OCI-M2 (cell line): ENCODE data around the gene CCNDBP1.
"Not testable (repeated sequence)": the region's sequence is repeated elsewhere in the genome, so short reads cannot be mapped to it uniquely, and the experiment has no call there.

Experiments
- DNase-seq: peaks from one replicate; lab custom pipeline; 2025; ENCODE audit not compliant: unreplicated experiment; lab: John Stamatoyannopoulos, UW

Gene CCNDBP1

DNA sequence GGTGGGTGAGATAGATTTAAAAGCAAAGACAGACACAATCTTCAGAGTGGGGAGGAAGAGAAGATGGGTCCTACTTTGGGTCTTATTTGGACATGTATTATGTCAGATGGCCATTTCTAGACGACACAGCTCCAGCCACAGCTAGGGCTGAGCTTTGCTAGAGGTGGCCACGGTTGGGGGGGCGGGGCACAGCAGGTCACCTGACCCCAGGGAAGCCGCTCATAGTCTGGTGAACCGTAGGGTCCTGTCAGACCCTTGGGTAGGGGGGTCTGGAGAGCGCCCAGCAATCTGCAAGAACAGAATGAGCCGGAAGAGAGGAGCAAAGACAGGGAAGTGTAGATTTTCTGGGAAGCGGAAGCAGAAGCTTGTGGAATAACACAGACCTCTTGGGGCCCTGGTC is 29.0 kb downstream of the CCNDBP1 start:
- DNase-seq = no peak

- no peak for DNase-seq
Observed at GRCh38 chr15:43214592-43215295, 29.5 kb downstream of the CCNDBP1 start.

DNA sequence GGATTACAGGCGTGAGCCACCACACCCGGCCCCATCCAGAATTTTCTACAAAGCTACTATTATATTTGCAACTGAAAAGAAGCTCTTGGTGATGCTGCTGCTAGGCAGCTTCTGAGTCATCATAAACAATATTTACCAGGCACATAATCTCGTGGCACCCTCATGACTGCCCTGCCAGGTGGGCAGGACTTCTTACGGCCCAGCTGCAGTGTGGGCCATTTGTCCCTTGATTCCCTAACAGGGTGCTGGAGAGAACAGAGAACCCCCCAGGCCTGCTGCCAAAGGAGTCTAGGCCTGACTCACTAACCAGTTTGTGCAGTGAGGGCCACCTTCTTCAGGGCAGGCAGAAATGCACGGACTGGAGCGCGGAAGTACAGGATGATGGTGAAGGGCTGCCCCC is 30.8 kb downstream of the CCNDBP1 start:
- DNase-seq = no peak

DNA sequence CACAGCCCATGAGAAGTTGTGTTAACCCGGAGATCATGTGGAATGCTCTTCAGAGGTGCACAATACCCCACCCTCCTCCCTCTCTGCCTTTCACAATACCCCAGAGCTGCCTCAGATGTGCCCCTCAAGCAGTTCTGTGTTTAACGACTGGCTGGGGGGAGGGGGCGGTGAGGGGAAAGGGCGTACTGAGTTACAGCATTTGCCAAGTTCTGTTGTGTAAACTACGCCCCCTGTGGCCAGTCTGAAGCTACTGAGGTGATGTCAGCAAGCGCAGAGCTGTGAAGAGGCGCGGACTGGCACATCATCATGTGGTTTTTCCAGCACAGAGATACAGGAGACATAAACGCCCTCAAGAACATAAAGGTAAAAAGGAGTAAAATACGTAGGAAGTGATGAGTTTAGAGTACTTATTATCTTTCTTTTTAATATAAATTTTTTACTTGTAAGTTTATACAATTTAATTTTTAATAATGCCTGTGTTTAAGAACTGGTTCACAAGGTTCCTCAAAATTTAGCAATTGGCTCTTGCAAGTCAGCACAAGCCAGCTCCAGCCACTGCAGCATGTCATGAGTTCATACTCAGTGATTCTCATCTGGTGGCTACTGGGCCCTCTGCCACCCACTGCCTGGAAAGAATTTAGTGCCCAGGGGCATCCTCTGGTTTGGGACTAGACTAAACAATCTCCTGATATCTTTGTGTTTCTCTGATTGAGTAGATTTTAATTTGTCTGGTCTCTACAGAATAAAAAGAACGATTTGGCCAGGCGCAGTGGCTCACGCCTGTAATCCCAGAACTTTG is 33.9 kb downstream of the CCNDBP1 start:
- no peak for DNase-seq

DNA sequence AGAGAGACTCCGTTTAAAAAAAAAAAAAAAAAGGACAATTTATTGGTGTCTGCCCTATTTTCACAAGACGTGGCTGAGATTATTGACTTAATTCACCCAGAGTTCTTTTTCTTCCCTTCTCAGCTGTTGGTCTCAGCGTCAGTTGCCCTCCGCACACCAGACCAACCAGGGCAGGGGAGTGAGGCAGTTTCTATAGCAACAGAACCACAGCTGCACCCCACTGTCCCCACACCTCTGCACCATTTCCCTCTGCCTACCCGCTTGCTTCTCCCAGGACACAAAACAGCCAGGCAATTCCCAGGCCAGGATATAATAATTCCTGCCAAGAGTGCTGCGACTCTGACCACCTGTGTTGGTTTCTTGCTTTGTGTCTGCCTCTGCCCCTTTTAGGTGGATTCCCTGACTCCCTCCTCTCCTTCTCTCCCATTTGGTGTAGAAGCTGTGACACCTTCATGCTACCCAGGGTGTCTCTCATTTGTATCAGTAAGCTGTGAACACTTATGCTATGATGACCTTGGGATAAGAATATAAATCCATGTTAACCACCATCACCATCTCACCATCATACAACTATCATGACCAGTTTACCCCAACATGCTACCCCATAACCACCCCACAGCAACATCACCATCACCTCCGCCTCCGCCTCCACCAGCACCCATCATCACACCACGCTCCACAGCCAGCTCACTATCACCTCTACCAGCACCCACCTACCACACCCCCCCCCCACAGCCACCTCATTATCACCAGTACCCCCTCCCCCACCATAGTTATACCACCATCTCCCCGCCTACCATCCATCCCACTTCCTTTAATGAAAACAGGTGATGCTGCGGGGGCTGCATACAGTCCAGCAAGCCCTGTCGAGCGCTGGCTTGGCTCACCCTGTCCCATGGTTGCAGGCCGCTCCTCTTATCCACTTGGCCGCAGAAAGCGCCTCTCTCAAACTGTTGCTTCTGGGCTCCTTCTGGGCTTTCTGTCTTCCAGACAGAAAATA is 35.0 kb downstream of the CCNDBP1 start:
- DNase-seq = peak; percentile 57

- DNase-seq = peak; percentile 57
Observed at GRCh38 chr15:43220991-43221403, 35.8 kb downstream of the CCNDBP1 start, which contains the start of gene EPB42. Gene EPB42, minus strand, starts transcription at chr15:43221018. Its CDS starts 193 bp downstream, at chr15:43220825.

- DNase-seq = no peak
Observed at GRCh38 chr15:43221422-43221821, 36.2 kb downstream of the CCNDBP1 start.

DNA sequence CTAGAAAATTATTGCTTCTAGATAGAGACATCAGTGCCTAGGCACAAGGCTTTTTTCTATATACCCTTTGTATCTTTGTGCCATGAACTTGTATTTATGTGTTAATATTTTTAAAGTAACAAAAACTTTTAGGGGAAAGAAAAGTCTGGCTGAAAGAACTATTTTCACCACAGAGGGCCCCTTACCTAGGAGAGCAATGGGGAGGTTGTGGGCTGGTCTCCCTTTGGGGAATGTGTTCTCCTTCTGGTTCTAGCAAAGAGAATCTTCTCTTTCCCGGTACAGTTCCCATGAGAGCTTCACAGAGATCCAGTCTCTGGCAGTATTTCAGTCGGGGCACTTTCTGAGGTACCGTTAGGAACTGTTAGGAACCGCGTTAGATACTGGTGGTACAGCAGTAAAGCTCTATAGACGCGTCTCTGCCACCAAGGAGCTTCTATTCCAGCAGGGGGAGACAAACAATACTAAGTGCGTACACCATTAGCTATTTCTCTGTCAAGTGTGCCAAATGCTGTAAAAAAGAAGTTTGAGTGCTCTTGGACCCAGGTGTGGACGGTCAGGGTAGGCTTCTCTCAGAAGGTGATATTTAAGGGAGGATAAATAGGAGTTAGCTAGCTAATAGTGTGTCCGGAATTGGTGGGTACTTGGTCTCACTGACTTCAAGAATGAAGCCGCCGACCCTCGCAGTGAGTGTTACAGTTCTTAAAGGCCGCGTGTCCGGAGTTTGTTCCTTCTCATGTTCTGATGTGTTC is 40.2 kb downstream of the CCNDBP1 start:
- no peak for DNase-seq

DNA sequence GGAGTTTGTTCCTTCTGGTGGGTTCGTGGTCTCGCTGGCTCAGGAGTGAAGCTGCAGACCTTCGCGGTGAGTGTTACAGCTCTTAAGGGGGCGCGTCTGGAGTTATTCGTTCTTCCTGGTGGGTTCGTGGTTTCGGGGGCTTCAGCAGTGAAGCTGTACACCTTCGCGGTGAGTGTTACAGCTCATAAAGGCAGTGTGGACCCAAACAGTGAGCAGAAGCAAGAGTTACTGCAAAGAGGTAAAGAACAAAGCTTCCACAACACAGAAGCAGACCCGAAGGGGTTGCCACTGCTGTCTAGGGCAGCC is 40.7 kb downstream of the CCNDBP1 start:
- not testable (repeated sequence) for DNase-seq

DNA sequence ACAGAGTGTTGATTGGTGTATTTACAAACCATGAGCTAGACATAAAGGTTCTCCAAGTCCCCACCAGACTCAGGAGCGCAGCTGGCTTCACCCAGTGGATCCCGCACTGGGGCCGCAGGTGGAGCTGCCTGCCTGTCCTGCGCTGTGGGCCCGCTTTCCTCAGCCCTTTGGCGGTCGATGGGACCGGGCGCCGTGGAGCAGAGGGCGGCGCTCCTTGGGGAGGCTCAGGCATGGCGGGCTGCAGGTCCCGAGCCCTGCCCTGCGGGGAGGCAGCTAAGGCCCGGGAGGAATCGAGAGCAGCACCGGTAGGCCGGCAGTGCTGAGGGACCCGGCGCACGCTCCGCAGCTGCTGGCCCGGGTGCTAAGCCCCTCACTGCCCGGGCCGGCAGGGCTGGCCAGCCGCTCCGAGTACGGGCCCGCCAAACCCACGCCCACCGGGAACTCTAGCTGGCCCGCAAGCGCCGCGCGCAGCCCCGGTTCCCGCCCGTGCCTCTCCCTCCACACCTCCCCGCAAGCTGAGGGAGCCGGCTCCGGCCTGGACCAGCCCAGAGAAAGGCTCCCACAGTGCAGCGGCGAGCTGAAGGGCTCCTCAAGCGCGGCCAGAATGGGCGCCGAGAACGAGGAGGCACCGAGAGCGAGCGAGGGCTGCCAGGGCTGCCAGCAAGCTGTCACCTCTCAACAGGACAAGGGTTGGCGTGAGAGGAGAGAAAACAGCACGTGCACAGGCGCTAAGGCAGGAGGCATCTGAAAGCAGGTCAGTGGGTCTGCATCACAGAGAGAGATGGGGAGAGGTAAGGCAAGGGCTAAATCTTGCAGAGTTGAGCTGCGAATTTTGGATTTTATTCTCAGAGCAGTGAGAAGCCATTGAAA is 41.5 kb downstream of the CCNDBP1 start:
- DNase-seq = no peak

- no peak for DNase-seq
Observed at GRCh38 chr15:43229977-43230376, 44.8 kb downstream of the CCNDBP1 start.

- no peak for DNase-seq
Observed at GRCh38 chr15:43230640-43231115, 45.5 kb downstream of the CCNDBP1 start.

GRCh38 chr15:43232289-43232874 is 47.2 kb downstream of the CCNDBP1 start:
- no peak for DNase-seq

DNA sequence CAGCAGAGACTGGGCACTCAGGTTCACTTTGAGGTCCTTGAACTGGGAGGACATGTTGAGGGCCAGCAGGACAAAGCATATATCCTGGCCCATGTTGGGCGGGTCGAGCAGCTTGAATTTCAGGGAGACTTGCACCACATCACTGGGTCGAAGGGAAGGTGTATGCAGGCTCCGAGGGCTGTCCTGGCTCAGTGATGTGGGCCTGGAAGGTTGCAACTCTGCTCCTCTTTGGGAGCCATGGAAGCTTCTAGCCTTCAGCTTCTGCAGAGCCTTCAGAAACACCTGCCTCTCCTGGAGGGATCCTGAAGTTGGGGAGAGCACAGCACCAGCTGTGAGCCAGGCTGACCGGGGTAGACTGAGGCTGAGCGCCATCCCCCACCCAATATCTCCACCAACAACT is 50.3 kb downstream of the CCNDBP1 start:
- DNase-seq = no peak

GRCh38 chr15:43237842-43238470 is 52.8 kb downstream of the CCNDBP1 start:
- no peak for DNase-seq

DNA sequence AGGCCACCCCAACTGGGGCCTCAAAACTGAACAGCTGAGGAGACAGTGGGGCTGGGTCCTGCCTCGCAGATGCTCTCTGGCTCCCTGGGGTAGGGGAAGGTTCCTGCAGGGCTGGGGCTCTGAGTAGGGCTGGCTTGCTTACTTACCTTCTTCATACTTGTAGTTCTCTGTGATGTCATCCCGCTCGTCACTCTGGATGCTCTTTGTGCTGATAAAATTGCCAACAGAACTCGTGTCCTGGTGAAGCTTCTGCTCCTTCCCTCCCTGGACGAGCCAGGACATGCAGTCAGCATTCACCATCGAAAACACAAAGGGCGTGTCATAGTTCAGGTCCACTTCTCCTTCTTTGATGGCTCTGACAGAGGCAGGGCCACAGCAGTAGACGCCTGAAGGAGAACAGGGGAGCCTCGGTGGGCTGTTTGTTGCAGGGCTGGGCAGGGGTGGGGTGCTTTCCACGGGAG is 53.5 kb downstream of the CCNDBP1 start:
- DNase-seq = no peak

DNA sequence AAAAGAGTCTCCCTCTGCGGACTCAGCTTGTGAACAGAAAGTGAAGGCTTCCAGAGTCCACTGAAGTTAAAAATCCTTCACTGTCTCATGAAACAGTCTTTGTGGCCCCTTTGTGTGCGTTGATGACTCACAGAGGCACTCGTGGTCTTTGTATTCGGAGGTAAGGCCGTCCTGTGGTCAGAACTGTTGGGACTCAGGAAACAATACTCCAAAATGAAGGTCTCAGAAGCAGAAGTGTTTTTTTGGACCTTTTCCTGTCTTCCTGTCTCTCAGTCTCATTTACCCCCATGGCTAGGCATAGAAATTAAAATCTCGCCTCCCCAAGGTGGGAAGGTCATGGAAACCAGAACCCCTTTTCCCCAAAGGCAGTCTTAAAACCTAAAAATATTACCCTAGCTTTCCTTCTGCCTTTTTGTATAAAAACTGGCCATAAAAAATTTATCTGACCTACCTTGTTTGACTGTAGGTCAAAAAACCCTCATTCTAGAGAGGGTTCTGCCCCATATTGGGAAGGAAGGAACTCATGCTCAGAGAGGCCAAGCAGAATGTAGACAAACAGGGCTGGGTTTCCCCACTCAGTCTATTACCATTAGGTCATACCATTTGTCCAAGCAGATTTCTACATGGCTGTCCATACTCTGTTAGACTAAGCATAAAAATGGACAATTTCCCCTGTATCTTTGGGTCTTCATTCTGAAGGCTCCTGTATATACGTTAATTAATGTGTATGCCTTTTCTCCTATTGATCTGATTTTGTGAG is 54.7 kb downstream of the CCNDBP1 start:
- no peak for DNase-seq

GRCh38 chr15:43241100-43241499 is 55.9 kb downstream of the CCNDBP1 start:
- DNase-seq = no peak
